AG09319 (cell line): ENCODE data around the gene COL1A2.
A peak's percentile ranks its signal among the peaks of the same experiment; 100 is the strongest.

Experiments used
- DNase-seq: peaks from one replicate; pipeline ENCODE4 v3.0.0-alpha.2; 2010; ENCODE audit warnings: low read depth; ENCODE audit errors: extremely low read depth
- TF ChIP-seq, protein P1 (sequence below): IDR thresholded peaks from 2 replicates; pipeline ENCODE4 v1.5.1; 2011; ENCODE audit warnings: low read depth, mild to moderate bottlenecking, inconsistent platforms, low read length, moderate library complexity

The COL1A2 gene

DNA sequence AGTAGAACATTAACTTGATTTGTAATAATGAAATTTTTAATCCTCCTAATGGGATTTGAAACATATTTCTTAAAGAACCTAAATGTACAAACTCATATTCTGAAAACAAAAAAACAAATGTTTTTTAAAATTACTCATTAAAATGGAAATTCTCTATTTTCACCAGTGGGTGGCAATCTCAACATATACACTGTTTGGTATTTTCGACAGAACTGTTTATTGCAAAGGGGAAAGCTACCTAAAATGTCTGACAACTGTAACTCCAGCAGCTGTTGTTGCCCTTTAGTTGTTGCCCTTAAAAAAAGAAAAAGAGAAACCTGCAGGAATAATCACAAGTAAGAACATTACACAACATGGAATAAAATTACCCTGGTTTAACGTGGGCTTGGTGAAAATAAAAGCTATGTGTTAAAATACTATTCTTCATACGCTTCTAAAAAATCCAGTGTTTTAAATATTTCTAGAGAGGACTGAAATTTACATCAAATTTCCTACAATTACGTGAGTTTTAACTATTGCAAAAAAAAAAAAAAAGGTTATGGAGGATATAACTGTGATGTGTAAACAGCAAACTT is 54.5 kb downstream of the COL1A2 start:
- TF ChIP-seq, protein P1, sequence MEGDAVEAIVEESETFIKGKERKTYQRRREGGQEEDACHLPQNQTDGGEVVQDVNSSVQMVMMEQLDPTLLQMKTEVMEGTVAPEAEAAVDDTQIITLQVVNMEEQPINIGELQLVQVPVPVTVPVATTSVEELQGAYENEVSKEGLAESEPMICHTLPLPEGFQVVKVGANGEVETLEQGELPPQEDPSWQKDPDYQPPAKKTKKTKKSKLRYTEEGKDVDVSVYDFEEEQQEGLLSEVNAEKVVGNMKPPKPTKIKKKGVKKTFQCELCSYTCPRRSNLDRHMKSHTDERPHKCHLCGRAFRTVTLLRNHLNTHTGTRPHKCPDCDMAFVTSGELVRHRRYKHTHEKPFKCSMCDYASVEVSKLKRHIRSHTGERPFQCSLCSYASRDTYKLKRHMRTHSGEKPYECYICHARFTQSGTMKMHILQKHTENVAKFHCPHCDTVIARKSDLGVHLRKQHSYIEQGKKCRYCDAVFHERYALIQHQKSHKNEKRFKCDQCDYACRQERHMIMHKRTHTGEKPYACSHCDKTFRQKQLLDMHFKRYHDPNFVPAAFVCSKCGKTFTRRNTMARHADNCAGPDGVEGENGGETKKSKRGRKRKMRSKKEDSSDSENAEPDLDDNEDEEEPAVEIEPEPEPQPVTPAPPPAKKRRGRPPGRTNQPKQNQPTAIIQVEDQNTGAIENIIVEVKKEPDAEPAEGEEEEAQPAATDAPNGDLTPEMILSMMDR, result peak; percentile 49
- DNase-seq, result no peak

DNA sequence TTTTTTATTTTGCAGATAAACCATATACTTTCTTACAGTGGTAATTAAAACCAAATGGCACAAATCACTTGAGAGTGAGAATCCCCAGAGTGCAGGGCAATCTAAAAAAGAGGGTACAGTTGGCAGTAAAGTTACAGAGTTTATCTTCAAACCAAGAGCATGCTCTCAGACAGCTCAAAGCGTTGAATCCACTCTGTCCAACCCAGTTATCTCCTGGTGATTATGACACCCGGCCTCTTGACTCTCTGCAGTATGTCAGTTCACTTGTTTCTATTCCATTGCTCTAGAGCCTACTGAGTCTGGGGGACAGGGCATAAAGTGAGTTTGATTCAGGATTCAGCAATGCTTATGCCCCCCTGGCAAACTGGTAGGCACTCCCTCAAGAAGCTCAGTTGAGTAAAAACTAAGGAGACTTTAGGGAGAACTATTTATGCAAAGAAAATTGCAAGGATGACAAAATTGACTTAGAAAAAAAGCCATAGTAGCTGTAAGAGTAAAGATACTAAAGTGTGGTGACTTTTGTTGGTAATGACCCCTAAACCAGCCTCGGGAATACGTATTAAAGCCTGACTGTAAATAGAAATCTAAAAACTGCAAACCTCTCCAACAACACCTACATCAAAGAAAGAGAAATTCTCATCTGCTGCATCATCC is 55.5 kb downstream of the COL1A2 start:
- TF ChIP-seq, protein P1, result no peak
- DNase-seq, result no peak

DNA sequence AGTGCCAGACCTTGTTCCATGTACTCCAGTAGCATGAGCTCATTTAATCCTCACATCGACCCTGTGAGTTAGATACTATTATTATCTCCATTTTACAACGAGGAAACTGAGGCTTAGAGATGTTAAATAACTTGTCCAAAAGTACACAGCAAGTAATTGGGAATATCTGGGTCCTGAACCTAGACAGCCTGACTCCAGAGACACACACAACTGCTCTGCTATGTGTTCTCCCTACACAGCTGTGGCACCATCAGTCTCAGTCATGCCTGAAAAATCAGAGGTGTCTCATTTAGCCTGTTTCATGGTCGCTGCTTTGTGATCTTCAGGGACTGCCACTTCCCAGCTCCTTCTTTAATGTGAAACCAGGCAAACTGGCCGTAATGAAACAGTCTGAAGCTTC is 56.5 kb downstream of the COL1A2 start:
- TF ChIP-seq, protein P1, result no peak
- no peak for DNase-seq

DNA sequence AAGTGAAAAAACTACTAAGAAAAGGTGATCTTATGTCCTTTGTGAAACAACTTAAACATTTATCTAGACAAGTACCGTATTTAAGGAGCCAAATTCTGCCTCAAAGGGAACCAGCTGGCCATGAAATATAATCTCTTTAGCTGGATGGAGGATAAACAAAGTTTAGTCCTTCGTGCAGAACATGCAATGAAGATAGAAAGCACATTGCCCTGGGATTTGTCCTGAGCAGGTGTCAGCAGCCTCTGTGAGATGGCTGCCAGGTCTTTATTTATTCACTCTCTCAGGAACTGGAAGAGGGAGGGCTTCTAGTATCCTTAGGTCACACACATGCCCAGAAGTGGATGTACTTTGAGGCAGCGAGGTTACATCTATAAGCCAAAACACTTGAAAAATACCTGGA is 57.5 kb downstream of the COL1A2 start:
- DNase-seq, result no peak
- TF ChIP-seq, protein P1, result no peak

DNA sequence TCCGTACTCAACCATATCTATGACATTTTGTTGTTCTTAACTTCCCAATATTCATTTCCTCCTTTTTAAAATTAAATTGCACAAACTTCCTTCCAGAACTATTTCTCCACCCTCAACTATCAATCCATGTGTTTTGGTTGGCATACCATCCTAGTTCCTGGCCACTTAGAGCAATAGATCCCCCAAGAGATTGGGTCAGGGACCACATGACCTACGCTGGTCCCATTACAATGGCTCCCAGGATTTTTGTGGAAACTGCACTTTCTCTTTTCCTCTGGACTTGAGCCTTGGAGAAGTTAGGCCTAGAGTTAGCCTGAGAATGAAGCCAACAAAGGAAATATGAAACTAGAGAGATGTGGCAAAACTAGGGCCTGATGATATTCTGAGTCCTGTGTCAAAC is 59.2 kb downstream of the COL1A2 start:
- TF ChIP-seq, protein P1, result no peak

DNA sequence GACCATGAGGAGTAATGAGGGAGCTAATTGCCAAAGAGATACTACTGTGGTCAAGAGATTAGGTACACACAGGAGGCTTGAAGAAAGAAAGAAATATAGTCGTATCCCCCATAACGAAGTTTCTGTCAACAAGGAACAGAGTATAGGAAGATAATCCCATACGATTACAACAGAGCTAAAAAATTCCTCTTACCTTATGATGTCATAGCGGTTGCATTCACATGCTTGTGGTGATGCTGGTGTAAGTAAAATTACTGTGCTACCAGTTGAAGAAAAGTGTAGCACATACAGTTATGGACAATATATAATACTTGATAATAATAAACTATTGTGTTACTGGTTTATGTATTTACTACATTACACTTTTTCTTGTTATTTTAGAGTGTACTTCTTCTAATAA is 63.3 kb downstream of the COL1A2 start:
- no peak for DNase-seq
- TF ChIP-seq, protein P1, result no peak

More for the DNA sequence above, 59.2 kb downstream of the COL1A2 start:
- no peak for DNase-seq

DNA sequence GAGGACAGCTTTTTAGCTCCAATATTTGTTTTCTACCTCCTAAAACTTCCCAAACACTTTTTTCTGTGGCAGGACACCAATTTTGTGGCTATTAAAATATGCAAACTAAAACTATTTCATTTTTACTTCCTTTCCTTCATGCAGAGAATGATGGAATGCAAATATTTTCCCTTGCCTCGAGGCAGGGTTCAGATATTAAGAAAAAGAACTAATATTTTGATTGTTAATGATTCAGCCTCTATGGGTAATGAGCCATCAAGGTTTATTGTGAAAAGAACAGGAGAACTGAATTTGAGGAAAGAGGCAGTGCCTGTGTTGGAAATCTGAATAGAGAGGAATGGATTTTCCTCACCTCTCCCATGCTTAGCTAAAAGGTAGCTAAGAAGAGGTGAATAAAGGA is 71.8 kb downstream of the COL1A2 start:
- TF ChIP-seq, protein P1, result no peak
- no peak for DNase-seq
